HG02678 (cell line): ENCODE data around the gene PISD.
"Not testable (repeated sequence)": the region's sequence is repeated elsewhere in the genome, so short reads cannot be mapped to it uniquely, and the experiment has no call there.

Source experiments
- ATAC-seq: cut with Tn5 transposase; IDR thresholded peaks from one replicate; pipeline ENCODE4 v1.9.1; 2021; ENCODE audit warnings: mild to moderate bottlenecking, moderate library complexity; ENCODE audit not compliant: unreplicated experiment

The PISD gene

DNA sequence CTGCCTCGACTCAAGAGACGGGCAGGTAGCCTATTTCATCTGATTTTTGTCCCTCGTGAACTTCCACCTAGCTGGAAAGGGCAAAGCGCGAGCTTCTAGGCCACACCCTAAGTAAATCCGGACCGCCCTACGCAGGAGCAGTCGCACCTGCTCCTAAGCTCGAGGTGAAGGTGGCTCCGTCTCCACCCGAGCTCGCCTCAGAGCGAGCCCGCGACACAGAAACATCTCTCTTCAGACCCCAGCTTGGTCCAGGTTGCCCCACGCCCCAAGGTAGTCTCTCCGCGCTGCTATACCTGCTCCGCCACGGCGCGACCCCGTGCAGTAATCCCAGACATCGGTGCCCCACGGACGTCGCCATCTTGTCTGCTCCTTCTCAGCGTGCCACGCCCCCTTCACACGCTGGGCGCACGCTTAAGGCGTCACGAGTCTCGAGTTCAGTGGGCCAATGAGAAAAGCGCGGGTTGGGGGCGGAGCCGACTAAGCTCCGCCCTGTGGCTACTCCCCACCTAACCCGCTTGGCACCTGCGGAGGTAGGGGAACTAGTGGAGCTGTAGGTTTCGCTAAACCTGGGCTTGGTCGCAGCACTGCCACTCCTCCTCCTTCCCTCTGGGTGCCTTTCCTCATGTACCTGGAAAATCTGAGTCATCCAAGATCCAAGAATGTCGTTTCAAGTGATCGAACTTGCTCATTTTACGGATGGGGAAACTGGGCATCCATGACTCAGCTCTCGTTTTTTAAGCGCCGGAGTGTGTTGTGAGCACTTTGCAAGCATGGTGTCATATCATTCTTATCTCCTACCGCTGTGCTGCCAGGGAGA, at the start of gene PISD:
TSS of gene PISD (minus strand) at position 365 of the 817 bp plus-strand sequence. CDS start at position 358, 7 bp downstream.
- ATAC-seq: peak; percentile 92

DNA sequence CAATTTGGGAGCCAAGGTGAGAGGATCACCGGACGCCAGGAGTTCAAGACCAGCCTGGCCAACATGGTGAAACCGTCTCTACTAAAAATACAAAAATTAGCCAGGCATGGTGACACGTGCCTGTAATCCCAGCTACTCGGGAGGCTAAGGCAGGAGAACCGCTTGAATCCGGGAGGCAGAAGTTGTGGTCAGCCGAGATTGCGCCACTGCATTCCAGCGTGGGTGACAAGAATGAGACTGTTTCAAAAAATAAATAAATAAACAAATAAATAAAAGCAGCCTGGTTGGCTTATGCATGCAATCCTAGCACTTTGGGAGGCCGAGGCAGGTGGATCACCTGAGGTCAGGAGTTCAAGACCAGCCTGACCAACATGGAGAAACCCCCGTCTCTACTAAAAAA, 49.2 kb upstream of the PISD start:
- not testable (repeated sequence) for ATAC-seq

DNA sequence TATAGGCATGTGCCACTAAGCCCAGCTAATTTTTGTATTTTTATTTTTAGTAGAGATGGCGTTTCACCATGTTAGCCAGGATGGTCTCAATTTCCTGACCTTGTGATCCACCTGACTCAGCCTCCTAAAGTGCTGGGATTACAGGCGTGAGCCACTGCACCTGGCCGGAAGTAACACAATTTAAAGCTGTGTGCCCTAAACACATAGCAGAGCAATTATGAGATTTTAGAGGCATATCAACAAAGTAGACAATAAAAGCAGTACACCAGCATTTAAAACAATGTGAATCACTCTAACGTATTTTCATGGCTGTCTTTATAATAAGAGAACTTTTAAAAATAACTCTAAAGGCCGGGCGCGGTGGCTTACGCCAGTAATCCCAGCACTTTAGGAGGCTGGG, 45.5 kb upstream of the PISD start:
- no peak for ATAC-seq

DNA sequence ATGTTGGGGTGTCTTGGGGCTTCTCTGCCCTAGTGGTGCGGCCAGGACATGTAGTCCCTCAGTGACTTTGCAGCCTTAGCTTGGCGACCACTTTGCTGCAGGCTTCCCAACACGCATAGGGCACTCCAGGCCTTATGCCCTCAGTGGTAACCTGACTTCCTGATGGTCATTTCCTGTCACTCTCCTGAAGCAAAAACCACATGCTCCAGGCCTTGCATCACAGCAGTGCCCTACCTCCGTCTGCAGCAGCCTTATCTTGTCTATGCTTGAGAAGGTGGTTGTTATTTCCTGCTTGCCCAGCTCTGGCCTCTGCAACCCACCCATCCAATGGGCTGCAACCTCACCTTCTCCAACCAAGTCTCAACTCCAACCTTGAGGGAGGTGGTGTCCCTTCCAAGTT, 33.4 kb upstream of the PISD start:
- ATAC-seq: no peak

DNA sequence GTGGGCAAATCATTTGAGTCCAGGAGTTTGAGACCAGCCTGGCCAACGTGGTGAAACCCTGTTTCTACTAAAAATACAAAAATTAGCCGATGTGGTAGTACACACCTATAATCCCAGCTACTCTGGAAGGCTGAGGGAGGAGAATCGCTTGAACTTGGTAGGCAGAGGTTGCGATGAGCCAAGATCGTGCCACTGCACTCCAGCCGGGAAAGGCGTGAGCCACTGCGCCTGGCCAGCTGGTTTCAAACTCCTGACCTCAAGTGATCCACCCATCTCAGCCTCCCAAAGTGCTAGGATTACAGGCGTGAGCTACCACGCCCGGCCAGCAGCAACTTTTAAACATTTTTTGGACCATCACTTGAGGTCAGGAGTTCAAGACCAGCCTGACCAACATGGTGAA, 32.0 kb upstream of the PISD start:
- ATAC-seq: not testable (repeated sequence)

DNA sequence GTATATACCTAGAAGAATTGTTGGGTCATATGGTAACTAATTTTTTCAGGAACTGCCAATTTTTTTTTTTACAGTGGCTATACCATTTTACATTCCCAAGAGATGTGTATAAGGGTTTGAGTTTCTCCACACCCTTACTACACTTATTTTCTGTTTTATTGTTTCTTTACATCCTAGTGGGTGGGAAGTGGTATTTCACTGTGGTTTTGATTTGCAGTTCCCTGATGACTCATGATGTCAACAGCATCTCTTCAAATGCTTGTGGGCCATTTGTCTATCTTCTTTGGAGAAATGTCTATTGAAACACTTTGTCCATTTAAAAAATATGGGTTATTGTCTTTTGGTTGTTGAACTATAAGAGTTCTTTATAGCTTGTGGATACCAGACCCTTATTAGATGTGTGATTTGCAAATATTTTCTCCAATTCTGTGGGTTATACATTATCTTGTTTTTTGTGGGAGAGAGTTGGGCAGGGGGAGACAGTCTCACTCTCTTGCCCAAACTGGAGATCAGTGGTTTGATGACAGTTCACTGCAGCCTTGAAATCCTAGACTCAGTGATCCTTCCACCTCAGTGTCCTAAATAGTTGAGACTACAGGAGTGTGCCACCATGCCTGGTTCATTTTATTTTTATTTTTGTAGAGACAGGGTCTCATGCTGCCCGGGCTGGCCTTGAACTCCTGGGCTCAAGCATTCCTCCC, 30.3 kb upstream of the PISD start:
- ATAC-seq: no peak

DNA sequence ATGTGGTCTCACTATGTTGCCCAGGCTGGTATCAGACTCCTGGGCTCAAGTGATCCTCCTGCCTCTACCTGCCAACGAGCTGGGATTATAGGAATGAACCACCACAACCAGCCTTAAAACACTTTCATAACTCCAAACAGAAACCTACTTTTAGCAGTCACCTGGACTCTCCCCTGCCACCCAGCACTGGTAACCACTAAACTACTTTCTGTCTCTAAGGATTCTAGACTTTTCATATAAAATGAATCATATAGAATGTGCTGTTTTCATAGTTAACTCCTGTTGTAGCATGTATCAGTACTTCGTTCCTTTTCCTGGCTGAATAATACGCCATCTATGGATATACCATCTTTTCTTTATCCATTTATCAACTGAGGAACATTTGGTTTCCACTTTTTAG, 29.4 kb upstream of the PISD start:
- ATAC-seq: no peak

DNA sequence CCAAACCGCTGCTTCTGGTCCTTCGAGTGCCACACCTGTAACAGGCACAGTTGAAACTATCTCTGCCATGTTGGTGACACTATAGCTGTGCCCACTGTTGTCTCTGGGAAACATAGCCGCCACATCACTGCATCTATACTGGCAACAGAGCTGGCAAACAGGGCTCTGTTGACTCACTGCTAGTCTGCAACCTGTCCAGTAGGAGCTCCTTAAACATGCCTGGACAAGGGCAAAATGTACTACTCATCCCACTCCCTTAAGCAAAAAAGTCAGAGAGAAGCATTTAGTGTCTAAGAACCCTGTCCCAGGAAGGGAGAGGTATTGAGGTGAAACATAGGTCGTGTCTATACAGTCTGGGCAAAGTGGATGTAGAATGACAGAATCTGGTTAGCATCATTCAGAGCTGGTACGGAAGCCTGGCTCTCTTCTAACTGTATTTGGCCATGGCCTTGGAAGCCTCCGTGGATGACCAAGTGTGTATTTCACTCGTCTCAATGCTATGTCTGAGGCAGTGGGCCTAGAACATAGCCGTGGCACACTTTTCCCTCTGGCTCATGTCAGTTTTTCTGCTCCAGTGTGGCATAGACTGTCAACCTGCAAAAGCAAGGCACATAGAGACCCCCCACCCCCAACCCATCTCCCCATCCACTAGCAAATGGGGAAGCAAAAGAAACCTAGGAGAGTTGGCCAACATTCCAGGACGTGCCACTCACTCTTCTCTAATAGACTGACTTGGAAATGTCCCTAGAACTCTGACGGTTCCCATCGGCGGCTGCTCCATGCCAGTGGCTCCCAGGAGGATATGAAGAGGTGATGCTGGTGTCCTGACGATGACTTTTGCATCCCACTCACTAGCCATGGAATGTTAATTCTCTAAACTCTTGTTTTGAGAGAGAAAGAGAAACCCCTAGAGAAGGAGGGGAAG, 21.4 kb upstream of the PISD start:
- ATAC-seq: no peak

DNA sequence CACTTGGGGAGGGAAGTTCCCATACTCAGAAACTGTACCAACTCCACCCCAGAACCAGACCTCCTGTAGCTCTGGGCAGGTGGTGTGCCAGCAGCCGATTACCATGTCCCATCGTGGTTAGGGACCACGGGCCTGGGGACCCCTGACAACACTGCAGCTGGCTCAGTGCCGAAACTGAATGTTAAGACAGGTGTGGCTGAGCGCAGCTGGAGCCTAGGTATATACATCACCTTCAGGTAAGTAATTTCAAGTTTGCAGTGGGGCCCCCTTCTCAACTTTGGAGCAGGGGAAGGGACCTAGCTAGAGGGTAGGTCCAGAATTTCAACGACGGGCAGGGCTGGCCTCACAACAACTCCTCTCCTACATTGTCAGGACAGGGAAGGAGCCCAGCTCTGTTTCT, 20.7 kb upstream of the PISD start:
- ATAC-seq: no peak

DNA sequence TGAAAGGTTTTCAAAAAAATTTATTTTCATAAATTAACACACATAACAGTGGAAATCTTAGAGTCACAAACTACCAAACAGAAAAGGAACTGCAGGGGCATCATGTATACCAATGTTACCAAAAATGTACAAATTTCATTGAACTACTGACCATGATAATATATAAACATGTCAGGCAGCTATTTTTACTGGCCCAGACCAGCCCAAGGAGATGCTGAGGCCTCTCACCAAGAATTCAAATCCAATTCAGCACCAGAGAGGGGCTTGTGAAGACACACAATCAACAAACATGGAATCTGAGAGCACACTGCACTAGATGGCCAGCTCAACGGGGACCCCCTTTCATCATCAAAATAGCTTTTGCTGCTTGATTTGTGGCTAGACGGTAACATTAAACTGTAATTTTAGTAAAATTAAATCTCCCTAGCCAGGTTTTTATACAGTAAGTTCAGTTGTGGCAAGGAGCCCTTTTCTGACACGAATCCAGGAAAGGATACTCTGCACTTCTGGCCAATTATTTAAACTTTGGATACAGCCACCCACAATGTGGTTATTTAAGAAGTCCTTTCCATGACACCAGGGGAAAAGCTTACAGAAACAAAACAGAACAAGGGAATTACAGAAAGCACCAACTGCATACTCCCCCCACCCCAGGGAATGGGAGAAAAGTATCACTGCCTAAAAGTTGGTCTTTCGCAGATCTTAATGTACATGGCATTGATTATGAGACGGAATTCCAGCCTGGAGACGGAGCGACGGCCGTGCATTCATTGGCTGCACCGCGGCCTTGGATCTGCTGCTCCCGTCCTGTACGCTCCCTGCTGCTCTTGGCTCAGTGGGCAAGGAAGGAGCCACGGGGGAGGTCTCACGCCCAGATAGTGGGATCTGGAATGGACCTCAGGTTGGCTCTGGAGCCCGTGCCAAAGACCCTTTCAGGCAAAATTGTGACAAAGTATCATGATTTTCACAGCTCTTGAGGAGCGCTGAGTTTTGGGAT, 19.6 kb upstream of the PISD start:
- ATAC-seq: no peak

DNA sequence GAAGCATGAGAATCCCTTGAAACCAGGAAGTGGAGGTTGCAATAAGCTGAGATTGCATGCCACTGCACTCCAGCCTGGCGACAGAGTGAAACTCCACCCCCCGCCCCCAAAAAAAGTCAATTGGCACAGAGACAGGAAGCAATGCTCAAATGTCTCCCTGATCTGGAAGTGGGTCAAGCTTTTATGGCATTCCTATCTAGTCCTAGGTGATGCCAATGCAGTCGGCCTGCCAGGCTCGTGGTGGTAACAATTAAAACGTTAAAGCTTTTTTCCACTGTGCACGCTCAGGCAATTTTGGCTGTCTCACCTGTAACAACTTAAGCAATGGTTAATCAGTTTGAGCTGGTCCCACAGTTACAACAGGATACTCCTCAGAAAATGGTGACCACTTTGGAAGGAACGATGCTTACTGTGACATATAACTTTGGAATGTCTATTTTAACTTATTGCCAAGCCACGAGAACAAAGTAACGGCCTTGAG, 18.9 kb upstream of the PISD start:
- ATAC-seq: no peak

DNA sequence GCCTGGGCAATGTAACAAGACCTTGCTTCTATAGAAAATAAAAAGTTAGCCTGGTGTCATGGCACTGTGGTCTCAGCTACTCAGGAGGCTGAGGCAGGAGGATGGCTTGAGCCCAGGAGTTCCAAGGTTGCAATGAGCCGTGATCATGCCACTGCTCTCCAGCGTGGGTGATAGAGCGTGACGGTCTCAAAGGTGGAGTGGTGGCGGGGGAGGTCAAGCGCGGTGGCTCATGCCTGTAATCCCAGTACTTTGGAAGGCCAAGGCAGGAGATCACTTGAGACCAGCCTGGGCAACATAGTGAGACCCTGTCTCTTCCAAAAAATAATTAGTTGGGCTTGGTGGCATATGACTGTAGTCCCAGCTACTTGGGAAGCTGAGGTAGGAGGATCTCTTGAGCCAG, 16.7 kb upstream of the PISD start:
- no peak for ATAC-seq

DNA sequence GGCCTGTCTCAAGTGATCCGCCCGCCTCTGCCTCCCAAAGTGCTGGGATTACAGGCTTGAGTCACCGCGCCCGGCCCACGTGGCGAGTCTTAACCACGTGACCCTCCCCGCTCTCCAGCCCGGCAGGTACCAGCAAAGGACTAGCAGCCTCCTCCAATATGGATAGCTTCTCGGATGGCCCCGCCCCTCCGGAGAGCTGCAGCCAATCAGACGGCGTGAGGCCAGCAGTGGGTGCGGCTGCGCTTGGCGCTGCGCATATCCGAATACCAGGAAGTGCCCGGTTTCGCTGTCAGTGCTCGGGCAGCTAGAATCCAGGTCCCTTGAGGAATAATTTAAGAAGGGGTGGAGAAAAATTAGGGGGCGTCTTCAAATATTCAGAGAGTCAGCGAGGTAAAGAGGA, 14.7 kb upstream of the PISD start:
- ATAC-seq: peak; percentile 98

DNA sequence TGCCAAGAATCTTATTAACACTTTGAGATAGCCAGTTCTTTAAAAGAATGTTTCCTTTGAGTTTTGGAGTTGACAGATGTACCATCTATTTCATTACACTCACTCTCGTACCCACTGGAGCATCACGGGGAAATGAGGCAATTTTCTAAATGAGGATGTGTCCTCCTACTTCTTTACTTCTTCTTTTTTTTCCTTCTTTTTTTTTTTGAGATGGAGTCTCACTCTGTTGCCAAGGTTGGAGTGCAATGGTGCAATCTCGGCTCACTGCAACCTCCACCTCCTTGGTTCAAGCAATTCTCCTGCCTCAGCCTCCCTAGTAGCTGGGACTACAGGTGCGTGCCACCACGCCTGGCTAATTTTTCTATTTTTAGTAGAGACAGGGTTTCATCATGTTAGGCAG, 12.2 kb upstream of the PISD start:
- not testable (repeated sequence) for ATAC-seq

DNA sequence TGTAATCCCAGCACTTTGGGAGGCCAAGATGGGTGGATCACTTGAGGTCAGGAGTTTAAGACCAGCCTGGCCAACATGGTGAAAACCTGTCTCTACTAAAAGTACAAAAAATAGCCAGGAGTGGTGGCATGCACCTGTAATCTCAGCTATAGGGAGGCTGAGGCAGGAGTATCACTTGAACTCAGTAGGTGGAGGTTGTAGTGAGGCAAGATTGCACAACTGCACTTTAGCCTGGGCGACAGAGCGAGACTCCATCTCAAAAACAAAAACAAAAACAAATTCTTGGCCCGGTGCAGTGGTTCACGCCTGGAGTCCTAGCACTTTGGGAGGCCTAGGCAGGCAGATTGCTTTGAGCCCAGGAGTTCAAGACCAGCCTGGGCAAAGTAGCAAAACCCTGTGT, 6.8 kb upstream of the PISD start:
- not testable (repeated sequence) for ATAC-seq

DNA sequence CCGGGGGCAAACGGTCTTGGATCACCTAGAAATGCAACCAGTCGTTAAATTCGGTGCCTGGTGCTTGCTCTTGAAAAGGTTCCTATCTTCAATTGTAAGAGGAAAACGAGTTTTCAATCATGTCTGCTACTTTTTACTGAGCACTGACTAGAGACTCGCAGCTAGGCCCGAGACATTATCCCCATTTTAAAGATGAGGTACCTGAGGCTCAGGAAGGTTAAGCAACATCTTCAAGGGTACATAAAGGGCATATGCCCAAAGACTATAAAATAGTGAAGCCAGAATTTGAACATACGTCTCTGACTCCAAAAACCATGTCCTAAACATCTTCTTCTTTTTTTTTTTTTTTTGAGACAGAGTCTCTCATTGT, 638 bp upstream of the PISD start:
- no peak for ATAC-seq

DNA sequence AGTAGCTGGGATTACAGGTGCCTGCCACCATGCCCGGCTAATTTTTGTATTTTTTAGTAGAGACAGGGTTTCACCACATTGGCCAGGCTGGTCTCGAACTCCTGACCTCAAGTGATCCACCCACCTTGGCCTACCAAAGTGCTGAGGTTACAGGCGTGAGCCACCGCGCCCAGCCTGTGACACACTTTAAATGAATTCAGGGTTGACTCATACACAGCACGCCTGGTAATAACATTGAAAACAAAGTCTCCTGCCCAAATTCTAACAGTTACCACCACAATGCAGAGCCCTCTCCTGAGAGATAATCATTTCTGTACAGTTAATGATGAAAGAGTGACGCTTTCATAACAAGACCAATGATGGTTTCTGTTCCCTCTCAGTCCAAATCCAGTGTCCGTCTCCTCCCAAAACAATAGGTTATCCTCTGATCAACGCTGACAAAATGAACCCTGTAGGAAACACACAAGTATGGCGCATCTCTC, 1.1 kb downstream of the PISD start:
- not testable (repeated sequence) for ATAC-seq

DNA sequence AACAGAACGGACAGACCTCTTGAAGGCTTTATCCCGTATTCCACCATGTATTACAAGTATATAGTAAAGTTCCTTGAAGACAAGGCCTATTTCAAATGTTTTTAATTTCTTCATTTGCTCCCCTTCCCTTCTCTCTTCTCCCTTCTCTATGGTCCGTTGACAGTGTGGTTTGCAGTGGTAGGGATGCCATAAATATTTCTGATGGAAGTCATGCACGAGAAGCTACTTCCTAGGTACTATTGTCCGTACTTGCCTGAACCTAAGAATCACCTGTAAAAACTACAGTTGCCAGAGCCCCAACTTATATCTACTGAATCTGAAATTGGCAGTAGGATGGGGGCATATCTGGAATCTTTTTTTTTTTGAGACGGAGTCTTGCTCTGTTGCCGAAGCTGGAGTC, 2.8 kb downstream of the PISD start:
- no peak for ATAC-seq

DNA sequence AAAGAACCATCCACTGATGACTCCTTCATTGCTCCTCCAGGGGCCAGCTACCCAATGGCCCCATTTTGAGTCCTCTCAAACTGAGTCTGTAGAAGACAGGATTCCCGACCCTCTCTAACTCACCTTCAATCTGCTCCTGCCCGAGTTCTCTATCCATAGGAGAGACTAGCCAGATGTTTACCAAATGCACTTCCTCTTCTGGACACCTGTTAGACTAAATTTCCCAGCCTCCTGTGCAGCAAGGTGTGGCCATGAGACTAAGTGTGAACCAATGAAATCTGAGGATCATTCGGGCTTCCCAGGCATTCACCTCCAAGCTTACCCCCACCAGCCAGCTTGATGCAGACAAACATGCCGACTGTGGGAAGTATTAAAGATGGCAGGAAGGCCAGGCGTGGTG, 7.6 kb downstream of the PISD start:
- ATAC-seq: no peak

DNA sequence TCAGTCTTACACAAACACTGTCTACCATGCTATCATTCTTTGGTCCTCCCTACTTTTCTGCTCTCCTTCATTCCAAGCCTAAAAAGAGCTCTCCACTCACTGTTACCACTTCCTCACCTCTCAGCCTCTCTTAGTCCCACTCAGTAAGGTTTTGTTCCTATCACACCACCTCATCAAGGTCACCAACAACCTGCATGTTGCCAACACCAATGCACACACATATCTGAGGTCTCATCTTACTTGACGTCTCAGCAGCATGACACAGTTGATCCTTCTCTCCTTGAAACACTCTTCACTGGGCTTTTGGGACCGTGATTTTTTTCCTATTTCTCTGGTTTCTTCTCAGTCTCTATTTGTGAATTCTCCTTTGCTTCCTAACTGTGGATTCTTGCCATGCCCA, 8.1 kb downstream of the PISD start:
- no peak for ATAC-seq
